OCI-LY3 (cell line): ENCODE measurements around the gene SPOCK3.

ENCODE experiments used
- EZH2phosphoT487 ChIP-seq: fragments of 200-600 bp; shearing (Covaris generic); IDR thresholded peaks from 2 replicates; pipeline ENCODE4 v1.6.1; 2018; ENCODE audit warnings: antibody characterized with exemption, mixed run types, low read depth
- TF ChIP-seq, protein P1 (sequence below): fragments of 200-600, 300-600 bp; sonication (generic); IDR thresholded peaks from 2 replicates; pipeline ENCODE4 v1.5.1; 2014; ENCODE audit warnings: antibody characterized with exemption, low read length, low read depth

DNA sequence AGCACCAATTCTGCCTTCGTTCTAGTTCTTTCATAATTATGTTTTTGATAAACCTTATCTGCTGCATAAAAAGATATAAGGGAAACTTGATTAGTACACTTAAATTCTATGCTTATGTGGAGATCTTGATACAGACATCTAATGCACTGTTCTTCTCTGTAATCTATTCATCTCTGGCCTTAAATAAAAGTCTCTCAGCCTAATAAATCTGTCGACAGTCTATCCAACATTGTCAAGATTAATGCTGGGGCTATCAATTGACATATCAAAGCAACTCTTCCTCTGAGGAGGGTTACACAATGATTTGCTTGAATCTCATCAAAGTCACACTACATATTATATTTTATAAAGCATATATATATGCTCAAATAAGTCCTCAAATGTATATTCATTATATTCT lies 545.5 kb downstream of the SPOCK3 start:
- TF ChIP-seq, protein P1, sequence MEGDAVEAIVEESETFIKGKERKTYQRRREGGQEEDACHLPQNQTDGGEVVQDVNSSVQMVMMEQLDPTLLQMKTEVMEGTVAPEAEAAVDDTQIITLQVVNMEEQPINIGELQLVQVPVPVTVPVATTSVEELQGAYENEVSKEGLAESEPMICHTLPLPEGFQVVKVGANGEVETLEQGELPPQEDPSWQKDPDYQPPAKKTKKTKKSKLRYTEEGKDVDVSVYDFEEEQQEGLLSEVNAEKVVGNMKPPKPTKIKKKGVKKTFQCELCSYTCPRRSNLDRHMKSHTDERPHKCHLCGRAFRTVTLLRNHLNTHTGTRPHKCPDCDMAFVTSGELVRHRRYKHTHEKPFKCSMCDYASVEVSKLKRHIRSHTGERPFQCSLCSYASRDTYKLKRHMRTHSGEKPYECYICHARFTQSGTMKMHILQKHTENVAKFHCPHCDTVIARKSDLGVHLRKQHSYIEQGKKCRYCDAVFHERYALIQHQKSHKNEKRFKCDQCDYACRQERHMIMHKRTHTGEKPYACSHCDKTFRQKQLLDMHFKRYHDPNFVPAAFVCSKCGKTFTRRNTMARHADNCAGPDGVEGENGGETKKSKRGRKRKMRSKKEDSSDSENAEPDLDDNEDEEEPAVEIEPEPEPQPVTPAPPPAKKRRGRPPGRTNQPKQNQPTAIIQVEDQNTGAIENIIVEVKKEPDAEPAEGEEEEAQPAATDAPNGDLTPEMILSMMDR: no peak
- no peak for TF ChIP-seq EZH2phosphoT487
